Thoracic aorta (tissue), 2 donors: ENCODE results near the gene AOAH. TPM values are rescaled to one million over a fixed set of nuclear protein-coding genes. Genes with fewer than 3 reads are reported as not detected.

Experiments
- ATAC-seq: fragments of 150-250 bp; one replicate; pipeline ENCODE4 v1.8.0; 2017; ENCODE audit warnings: low read depth; ENCODE audit not compliant: insufficient number of reproducible peaks, low FRiP score
- DNase-seq: peaks from one replicate; pipeline ENCODE4 v3.0.0-alpha.2; 2020; ENCODE audit warnings: low spot score
- H3K27ac ChIP-seq, 2 donors: fragments of 200-600 bp; sonication (generic); 1 replicate in 1 of 2; 2 replicates in 1 of 2; pipeline ENCODE4 v1.5.1; 2016; ENCODE audit warnings: mild to moderate bottlenecking in 2 of 2, moderate library complexity in 2 of 2
- H3K27me3 ChIP-seq: fragments of 200-600 bp; sonication (generic); replicated peaks from 2 replicates; pipeline ENCODE4 v1.6.0; 2016; ENCODE audit warnings: mild to moderate bottlenecking; ENCODE audit not compliant: insufficient read depth
- H3K36me3 ChIP-seq: fragments of 200-600 bp; sonication (generic); one replicate; pipeline ENCODE4 v1.5.1; 2016
- H3K4me1 ChIP-seq, 2 donors: fragments of 200-600 bp; sonication (generic); 1 replicate in 1 of 2; 2 replicates in 1 of 2; pipeline versions ENCODE4 v1.5.1 to v1.6.0; 2016; ENCODE audit warnings: low read depth in 2 of 2, mild to moderate bottlenecking in 1 of 2; ENCODE audit not compliant: control insufficient read depth in 1 of 2
- H3K4me3 ChIP-seq: fragments of 200-600 bp; sonication (generic); 2 replicates; pipeline ENCODE4 v1.5.1; 2016; ENCODE audit warnings: mild to moderate bottlenecking
- H3K9me3 ChIP-seq: fragments of 200-600 bp; sonication (generic); 2 replicates; pipeline ENCODE4 v1.5.1; 2016
- CTCF ChIP-seq: fragments of 200-600 bp; sonication (generic); IDR thresholded peaks from one replicate; pipeline ENCODE4 v1.5.1; 2019; ENCODE audit warnings: antibody characterized with exemption
- total RNA-seq, 2 donors: library from RNA; depleted of rRNA; stranded (reverse); fragments of >200 nt; gene quantifications; one replicate each; pipeline versions ENCODE4 v1.1.0 to v1.2.3, GENCODE V29; 2016

The AOAH gene
- total RNA-seq, 2 donors from 2014 or later: 20.2 to 22.6 TPM

- H3K9me3 ChIP-seq: no peaks in the 10 kb centered on the region
- DNase-seq: no peak
- H3K4me1 ChIP-seq: no peaks in the 10 kb centered on the region
- H3K4me3 ChIP-seq: no peak overlapping the region
- no peaks in the 10 kb centered on the region for H3K36me3 ChIP-seq
- no peak for TF ChIP-seq CTCF
- no peak overlapping the region for H3K27ac ChIP-seq
- ATAC-seq: no peak
- no peaks in the 10 kb centered on the region for H3K27me3 ChIP-seq
Observed at GRCh38 chr7:36531951-36532350, 192.3 kb downstream of the AOAH start.

- H3K27me3 ChIP-seq: no peaks in the 10 kb centered on the region
- DNase-seq (no peak), ATAC-seq (no peak)
Observed at GRCh38 chr7:36530456-36530855, 193.8 kb downstream of the AOAH start.

GRCh38 chr7:36527549-36527913 is 196.8 kb downstream of the AOAH start:
- TF ChIP-seq CTCF: no peak
- no peak overlapping the region for H3K4me3 ChIP-seq
- ATAC-seq: no peak
- no peaks in the 10 kb centered on the region for H3K36me3 ChIP-seq
- no peaks in the 10 kb centered on the region for H3K9me3 ChIP-seq
- no peaks in the 10 kb centered on the region for H3K4me1 ChIP-seq
- no peaks in the 10 kb centered on the region for H3K27me3 ChIP-seq
- DNase-seq: no peak
- H3K27ac ChIP-seq: no peak overlapping the region

More at GRCh38 chr7:36530456-36530855, 193.8 kb downstream of the AOAH start:
- TF ChIP-seq CTCF: no peak
- Histone ChIP-seq H3K36me3 (no peaks in the 10 kb centered on the region), H3K27ac (no peak overlapping the region), H3K4me1 (no peaks in the 10 kb centered on the region), H3K9me3 (no peaks in the 10 kb centered on the region), H3K4me3 (no peak overlapping the region)

- Histone ChIP-seq H3K27ac (no peak overlapping the region), H3K36me3 (no peaks in the 10 kb centered on the region), H3K4me3 (no peak overlapping the region), H3K9me3 (no peaks in the 10 kb centered on the region), H3K27me3 (no peaks in the 10 kb centered on the region), H3K4me1 (no peaks in the 10 kb centered on the region)
- ATAC-seq (no peak), DNase-seq (no peak)
- no peak for TF ChIP-seq CTCF
Observed at GRCh38 chr7:36526863-36527548, 197.3 kb downstream of the AOAH start.

- no peaks in the 10 kb centered on the region for H3K36me3 ChIP-seq
- no peak for ATAC-seq
- H3K9me3 ChIP-seq: no peaks in the 10 kb centered on the region
- no peaks in the 10 kb centered on the region for H3K27me3 ChIP-seq
- DNase-seq: no peak
- H3K4me1 ChIP-seq: no peaks in the 10 kb centered on the region
- H3K4me3 ChIP-seq: no peak overlapping the region
- H3K27ac ChIP-seq: no peak overlapping the region
- no peak for TF ChIP-seq CTCF
Observed at GRCh38 chr7:36523371-36524101, 200.8 kb downstream of the AOAH start.
